ENCODE measurements around the gene SYTL3.

- TF ChIP-seq TBL1XR1 (IDR thresholded peaks at IDR 0.05; ENCODE audit: low read length in 2 of 2) = no peak
- no peak for TF ChIP-seq KDM4B (IDR thresholded peaks at IDR 0.05; ENCODE audit: borderline replicate concordance in 2 of 2, low read depth in 1 of 2)
- TF ChIP-seq MXI1 (IDR thresholded peaks at IDR 0.05; ENCODE audit: low read depth, low read length) = no peak
- TF ChIP-seq, protein P1, sequence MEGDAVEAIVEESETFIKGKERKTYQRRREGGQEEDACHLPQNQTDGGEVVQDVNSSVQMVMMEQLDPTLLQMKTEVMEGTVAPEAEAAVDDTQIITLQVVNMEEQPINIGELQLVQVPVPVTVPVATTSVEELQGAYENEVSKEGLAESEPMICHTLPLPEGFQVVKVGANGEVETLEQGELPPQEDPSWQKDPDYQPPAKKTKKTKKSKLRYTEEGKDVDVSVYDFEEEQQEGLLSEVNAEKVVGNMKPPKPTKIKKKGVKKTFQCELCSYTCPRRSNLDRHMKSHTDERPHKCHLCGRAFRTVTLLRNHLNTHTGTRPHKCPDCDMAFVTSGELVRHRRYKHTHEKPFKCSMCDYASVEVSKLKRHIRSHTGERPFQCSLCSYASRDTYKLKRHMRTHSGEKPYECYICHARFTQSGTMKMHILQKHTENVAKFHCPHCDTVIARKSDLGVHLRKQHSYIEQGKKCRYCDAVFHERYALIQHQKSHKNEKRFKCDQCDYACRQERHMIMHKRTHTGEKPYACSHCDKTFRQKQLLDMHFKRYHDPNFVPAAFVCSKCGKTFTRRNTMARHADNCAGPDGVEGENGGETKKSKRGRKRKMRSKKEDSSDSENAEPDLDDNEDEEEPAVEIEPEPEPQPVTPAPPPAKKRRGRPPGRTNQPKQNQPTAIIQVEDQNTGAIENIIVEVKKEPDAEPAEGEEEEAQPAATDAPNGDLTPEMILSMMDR (IDR thresholded peaks at IDR 0.05 in 2 of 3, conservative IDR thresholded peaks at IDR 0.05 in 1 of 3; ENCODE audit: insufficient read depth in 2 of 3, low read depth in 1 of 3, low read length in 3 of 3) = no peak
- TF ChIP-seq RFX7 (CRISPR knock-in tag; IDR thresholded peaks at IDR 0.05) = no peak
- TF ChIP-seq NBN (IDR thresholded peaks at IDR 0.05; ENCODE audit: low read depth) = no peak
- TF ChIP-seq JUNB (CRISPR knock-in tag; conservative IDR thresholded peaks at IDR 0.05) = no peak
These were observed 115.1 kb downstream of the SYTL3 start for GRCh38 chr6:158764926-158765325.

All from K562 (cell line).